T-helper 1 cell (primary cell): ENCODE results near the gene FBXL2.

Experiments
- DNase-seq, 5 donors: peaks; one replicate each; pipeline ENCODE4 v3.0.0-alpha.2; 2012 to 2020

Gene FBXL2

GRCh38 chr3:33430571-33430970 lies 153.3 kb downstream of the FBXL2 start:
- no peak for DNase-seq

GRCh38 chr3:33433843-33434242 lies 156.6 kb downstream of the FBXL2 start:
- DNase-seq: no peak
